NB4 (cell line): ENCODE results near the gene CLEC18C.
"Not testable (repeated sequence)": the region's sequence is repeated elsewhere in the genome, so short reads cannot be mapped to it uniquely, and the experiment has no call there.

Source experiments
- DNase-seq: peaks from one replicate; pipeline ENCODE4 v3.0.0; 2010; ENCODE audit warnings: low read depth
- H3K4me3 ChIP-seq: one replicate; pipeline ENCODE4 v1.5.1; 2011; ENCODE audit warnings: mild to moderate bottlenecking, low read depth, low read length, moderate library complexity

CLEC18C gene

DNA sequence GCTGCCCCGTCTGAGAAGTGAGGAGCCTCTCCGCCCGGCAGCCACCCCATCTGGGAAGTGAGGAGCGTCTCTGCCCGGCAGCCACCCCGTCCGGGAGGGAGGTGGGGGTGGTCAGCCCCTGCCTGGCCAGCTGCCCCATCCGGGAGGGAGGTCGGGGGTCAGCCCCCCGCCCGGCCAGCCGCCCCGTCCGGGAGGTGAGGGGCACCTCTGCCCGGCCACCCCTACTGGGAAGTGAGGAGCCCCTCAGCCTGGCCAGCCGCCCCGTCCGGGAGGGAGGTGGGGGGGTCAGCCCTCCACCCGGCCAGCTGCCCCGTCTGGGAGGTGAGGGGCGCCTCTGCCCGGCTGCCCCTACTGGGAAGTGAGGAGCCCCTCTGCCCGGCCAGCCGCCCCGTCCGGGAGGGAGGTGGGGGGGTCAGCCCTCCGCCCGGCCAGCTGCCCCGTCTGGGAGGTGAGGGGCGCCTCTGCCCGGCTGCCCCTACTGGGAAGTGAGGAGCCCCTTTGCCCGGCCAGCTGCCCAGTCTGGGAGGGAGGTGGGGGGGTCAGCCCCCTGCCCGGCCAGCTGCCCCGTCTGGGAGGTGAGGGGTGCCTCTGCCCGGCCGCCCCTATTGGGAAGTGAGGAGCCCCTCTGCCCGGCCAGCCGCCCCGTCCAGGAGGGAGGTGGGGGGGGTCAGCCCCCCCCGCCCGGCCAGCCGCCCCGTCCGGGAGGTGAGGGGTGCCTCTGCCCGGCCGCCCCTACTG lies 31.2 kb downstream of the CLEC18C start:
- not testable (repeated sequence) for DNase-seq, H3K4me3 ChIP-seq

- not testable (repeated sequence) for DNase-seq, H3K4me3 ChIP-seq
These were observed 32.8 kb downstream of the CLEC18C start for GRCh38 chr16:70206382-70206781.

- DNase-seq, H3K4me3 ChIP-seq: not testable (repeated sequence)
These were observed 45.0 kb downstream of the CLEC18C start for GRCh38 chr16:70218586-70218985.

DNA sequence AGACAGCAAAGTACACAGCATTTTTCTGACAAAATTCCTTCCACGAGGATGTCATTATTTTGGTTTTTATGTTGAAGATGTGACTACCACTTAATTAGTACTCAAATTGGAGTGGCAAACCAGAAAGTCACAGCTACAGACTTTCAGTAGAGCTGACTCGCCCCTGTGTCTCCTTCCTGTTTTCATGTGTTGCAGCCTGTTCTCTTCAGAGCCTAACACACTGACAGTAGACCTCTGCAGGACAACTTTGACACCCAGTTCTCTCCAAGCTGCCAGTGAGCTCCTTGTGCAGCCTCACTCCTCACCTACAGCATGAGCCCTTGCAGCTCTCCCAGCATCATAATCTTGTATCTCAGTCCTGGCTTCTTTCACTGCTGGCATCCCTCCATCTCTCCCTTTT lies 49.0 kb downstream of the CLEC18C start:
- not testable (repeated sequence) for DNase-seq, H3K4me3 ChIP-seq

DNA sequence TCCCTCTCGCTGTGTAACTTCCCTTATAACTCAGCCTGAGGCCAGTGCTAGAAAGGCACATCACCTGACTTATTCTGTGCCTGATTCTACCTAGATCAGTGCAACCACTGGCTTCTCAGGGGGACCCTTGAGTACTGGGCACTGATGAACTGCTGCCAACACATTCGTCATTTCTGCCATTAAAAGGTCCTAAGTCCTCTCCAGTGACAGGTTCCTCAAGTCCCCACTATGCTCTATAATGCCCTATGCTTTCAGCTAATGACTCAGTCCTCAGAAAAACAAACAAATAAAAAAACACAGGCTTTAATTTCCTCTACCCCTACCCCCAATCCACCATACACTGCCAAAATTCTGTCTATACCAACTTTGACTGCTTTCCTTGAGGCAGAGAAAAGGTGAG lies 49.6 kb downstream of the CLEC18C start:
- DNase-seq, H3K4me3 ChIP-seq: not testable (repeated sequence)

GRCh38 chr16:70223971-70224513 lies 50.5 kb downstream of the CLEC18C start:
- not testable (repeated sequence) for H3K4me3 ChIP-seq, DNase-seq

- not testable (repeated sequence) for DNase-seq
These were observed 51.1 kb downstream of the CLEC18C start for GRCh38 chr16:70224645-70225044.

DNA sequence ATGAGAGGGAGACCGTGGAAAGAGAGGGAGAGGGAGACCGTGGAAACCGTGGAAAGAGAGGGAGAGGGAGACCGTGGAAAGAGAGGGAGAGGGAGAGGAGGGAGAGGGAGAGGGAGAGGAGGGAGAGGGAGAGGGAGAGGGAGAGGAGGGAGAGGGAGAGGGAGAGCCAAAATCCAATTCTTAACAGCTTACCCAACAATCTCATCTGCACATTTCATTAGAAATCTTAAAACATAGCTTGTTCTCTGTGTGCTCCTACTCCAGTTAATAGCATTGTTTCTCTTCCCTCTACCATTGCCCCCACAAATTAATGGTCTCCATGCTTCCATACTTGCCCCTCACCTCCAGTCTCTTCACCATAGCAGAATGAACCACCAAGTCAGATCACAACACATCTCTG lies 51.8 kb downstream of the CLEC18C start:
- DNase-seq, H3K4me3 ChIP-seq: not testable (repeated sequence)

More at GRCh38 chr16:70224645-70225044, 51.1 kb downstream of the CLEC18C start:
- not testable (repeated sequence) for H3K4me3 ChIP-seq

GRCh38 chr16:70226024-70226423 lies 52.4 kb downstream of the CLEC18C start:
- DNase-seq, H3K4me3 ChIP-seq: not testable (repeated sequence)

GRCh38 chr16:70231831-70232230 lies 58.2 kb downstream of the CLEC18C start:
- not testable (repeated sequence) for H3K4me3 ChIP-seq, DNase-seq
